Immature natural killer cell (primary cell): ENCODE measurements around the gene LRRC4. TPM values are rescaled to one million over a fixed set of nuclear protein-coding genes. Genes with fewer than 3 reads are reported as not detected.

Source experiments
- DNase-seq, 3 donors: peaks; one replicate each; pipeline ENCODE4 v3.0.0; 2022; ENCODE audit warnings: mixed read lengths in 1 of 3
- H3K27ac Mint-ChIP-seq, 6 donors: one replicate each; pipeline ENCODE4 v1.8.0; 2020; ENCODE audit warnings: mixed read lengths in 6 of 6, mild to moderate bottlenecking in 5 of 6, inconsistent platforms in 4 of 6, moderate library complexity in 3 of 6
- H3K27me3 Mint-ChIP-seq, 3 donors: one replicate each; pipeline ENCODE4 v1.8.0; 2020 to 2021; ENCODE audit warnings: low read depth in 3 of 3, mild to moderate bottlenecking in 3 of 3, mixed read lengths in 3 of 3, moderate library complexity in 3 of 3, inconsistent platforms in 1 of 3
- H3K36me3 Mint-ChIP-seq, 3 donors: one replicate each; pipeline ENCODE4 v1.8.0; 2020; ENCODE audit warnings: mixed read lengths in 3 of 3, inconsistent platforms in 2 of 3, mild to moderate bottlenecking in 2 of 3
- H3K4me1 Mint-ChIP-seq, 2 donors: one replicate each; pipeline ENCODE4 v1.8.0; 2020; ENCODE audit warnings: inconsistent platforms in 2 of 2, mild to moderate bottlenecking in 2 of 2, mixed read lengths in 2 of 2, moderate library complexity in 1 of 2
- H3K4me3 Mint-ChIP-seq, 5 donors: one replicate each; pipeline ENCODE4 v1.8.0; 2020; ENCODE audit warnings: mild to moderate bottlenecking in 5 of 5, mixed read lengths in 5 of 5, inconsistent platforms in 3 of 5, moderate library complexity in 3 of 5
- H3K9me3 Mint-ChIP-seq, 6 donors: one replicate each; pipeline ENCODE4 v1.8.0; 2020; ENCODE audit warnings: mild to moderate bottlenecking in 6 of 6, mixed read lengths in 6 of 6, inconsistent platforms in 4 of 6, moderate library complexity in 3 of 6
- polyA plus RNA-seq, 3 donors: library from polyadenylated mRNA; unstranded; fragments of 300-500 nt; fragmentation: Illumina TruSeq; gene quantifications; one replicate each; pipeline ENCODE4 v1.2.3, GENCODE V29; 2021

Gene LRRC4
- polyA plus RNA-seq, 3 donors from 2014 or later = 0.08 to 0.36 TPM; not detected in 1

- no peak for DNase-seq
- H3K4me1 Mint-ChIP-seq = peaks cover 16 to 27% of the 10 kb centered on the region in 2 donors
- H3K9me3 Mint-ChIP-seq = no peaks in the 10 kb centered on the region
- peaks cover 0 to 2% (median 0%) of the 10 kb centered on the region in 3 donors for H3K27me3 Mint-ChIP-seq
- H3K4me3 Mint-ChIP-seq = no peak overlapping the region
- no peak overlapping the region for H3K27ac Mint-ChIP-seq
- peaks cover 8 to 9% (median 9%) of the 10 kb centered on the region in 3 donors for H3K36me3 Mint-ChIP-seq
Measured at GRCh38 chr7:127986581-127987521, 44.4 kb downstream of the LRRC4 start.

GRCh38 chr7:127983804-127984332 is 47.4 kb downstream of the LRRC4 start:
- H3K27ac Mint-ChIP-seq = peak overlapping the region in 3 of 6 donors; percentile 8 to 19 (median 15)

GRCh38 chr7:127981965-127982364 is 49.3 kb downstream of the LRRC4 start:
- Mint-ChIP-seq H3K4me1 (peaks cover 17 to 31% of the 10 kb centered on the region in 2 donors), H3K27me3 (peaks cover 3% of the 10 kb centered on the region in 3 donors), H3K9me3 (peaks cover 2 to 21% (median 9%) of the 10 kb centered on the region in 6 donors), H3K27ac (no peak overlapping the region), H3K4me3 (no peak overlapping the region), H3K36me3 (peaks cover 21 to 25% (median 23%) of the 10 kb centered on the region in 3 donors)
- no peak for DNase-seq

More at GRCh38 chr7:127983804-127984332, 47.4 kb downstream of the LRRC4 start:
- peaks cover 2 to 8% (median 5%) of the 10 kb centered on the region in 6 donors for H3K9me3 Mint-ChIP-seq
- H3K36me3 Mint-ChIP-seq = peaks cover 7 to 8% (median 7%) of the 10 kb centered on the region in 3 donors
- peaks cover 0 to 1% (median 0%) of the 10 kb centered on the region in 3 donors for H3K27me3 Mint-ChIP-seq
- H3K4me3 Mint-ChIP-seq = no peak overlapping the region
- DNase-seq = no peak
- H3K4me1 Mint-ChIP-seq = peaks cover 17 to 31% of the 10 kb centered on the region in 2 donors

DNA sequence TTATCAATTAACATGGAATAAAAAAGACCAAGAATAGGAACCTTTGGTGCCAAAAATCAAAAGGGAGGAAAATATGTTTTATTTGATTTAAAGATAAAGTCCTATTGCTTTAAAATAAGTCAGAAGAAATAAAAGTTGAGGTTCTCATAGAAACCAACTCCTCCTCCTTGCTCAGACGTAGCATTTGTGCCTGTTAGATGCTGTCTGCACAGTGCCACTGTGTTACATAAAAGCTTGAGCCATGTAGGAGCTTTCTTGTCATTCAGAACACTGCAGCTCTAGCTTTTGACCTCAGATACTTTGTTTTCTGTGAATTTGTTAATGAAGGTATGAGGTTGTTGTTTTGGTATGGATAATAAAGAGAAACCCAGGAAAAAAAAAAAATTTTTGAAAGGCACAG is 50.3 kb downstream of the LRRC4 start:
- no peak for DNase-seq
- H3K4me3 Mint-ChIP-seq = no peak overlapping the region
- peaks cover 23 to 29% (median 27%) of the 10 kb centered on the region in 3 donors for H3K36me3 Mint-ChIP-seq
- no peak overlapping the region for H3K27ac Mint-ChIP-seq
- H3K9me3 Mint-ChIP-seq = peaks cover 2 to 21% (median 9%) of the 10 kb centered on the region in 6 donors
- H3K4me1 Mint-ChIP-seq = peaks cover 17 to 31% of the 10 kb centered on the region in 2 donors
- H3K27me3 Mint-ChIP-seq = peaks cover 3 to 6% (median 5%) of the 10 kb centered on the region in 3 donors

- Mint-ChIP-seq H3K36me3 (peaks cover 27 to 34% (median 27%) of the 10 kb centered on the region in 3 donors), H3K9me3 (peaks cover 2 to 21% (median 9%) of the 10 kb centered on the region in 6 donors), H3K4me3 (no peak overlapping the region), H3K27me3 (peaks cover 3 to 6% (median 5%) of the 10 kb centered on the region in 3 donors), H3K4me1 (peaks cover 16 to 31% of the 10 kb centered on the region in 2 donors), H3K27ac (peak overlapping the region in 1 of 6 donors; percentile 23)
- no peak for DNase-seq
Measured at GRCh38 chr7:127979728-127980126, 51.5 kb downstream of the LRRC4 start.

- Mint-ChIP-seq H3K27ac (peak overlapping the region in 1 of 6 donors; percentile 23), H3K9me3 (peaks cover 2 to 21% (median 9%) of the 10 kb centered on the region in 6 donors), H3K27me3 (peaks cover 3 to 7% (median 5%) of the 10 kb centered on the region in 3 donors), H3K4me3 (no peak overlapping the region), H3K36me3 (peaks cover 27 to 34% (median 27%) of the 10 kb centered on the region in 3 donors), H3K4me1 (peaks cover 14 to 32% of the 10 kb centered on the region in 2 donors)
- DNase-seq = no peak
Measured at GRCh38 chr7:127979113-127979727, 52.0 kb downstream of the LRRC4 start.

DNA sequence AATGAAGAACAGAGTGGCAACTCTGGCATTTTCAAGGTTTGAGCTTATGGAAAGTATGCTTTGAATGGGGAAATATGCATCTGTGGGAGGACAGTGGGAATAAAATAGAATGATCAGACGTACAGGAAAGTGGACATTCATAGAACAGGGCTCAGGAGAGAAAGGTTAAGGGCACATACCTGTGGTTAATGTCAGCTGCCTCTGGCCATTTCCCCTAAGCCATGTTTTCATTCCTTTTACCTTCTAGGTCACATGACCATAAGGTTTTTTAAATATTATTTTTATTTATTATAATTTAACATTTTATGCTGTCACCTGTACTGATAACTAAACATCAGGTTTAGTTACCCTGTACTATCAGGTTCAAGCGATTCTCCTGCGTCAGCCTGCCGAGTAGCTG is 52.8 kb downstream of the LRRC4 start:
- H3K4me3 Mint-ChIP-seq = no peak overlapping the region
- H3K36me3 Mint-ChIP-seq = peaks cover 27 to 34% (median 27%) of the 10 kb centered on the region in 3 donors
- peaks cover 8 to 30% of the 10 kb centered on the region in 2 donors for H3K4me1 Mint-ChIP-seq
- H3K27me3 Mint-ChIP-seq = peaks cover 3 to 7% (median 5%) of the 10 kb centered on the region in 3 donors
- H3K9me3 Mint-ChIP-seq = peaks cover 2 to 21% (median 9%) of the 10 kb centered on the region in 6 donors
- H3K27ac Mint-ChIP-seq = no peak overlapping the region
- no peak for DNase-seq

Other genes with a start within 250 kb of the LRRC4 start
- not detected for gene LEP, start 209.8 kb upstream of the LRRC4 start, polyA plus RNA-seq